Neural progenitor cell (in vitro differentiated cells): Measurements from ENCODE around the gene MTMR12.

Source experiments
- CTCF ChIP-seq: fragments of 200-600 bp; sonication (generic); IDR thresholded peaks from 2 replicates; pipeline ENCODE4 v1.5.1; 2017; ENCODE audit warnings: antibody characterized with exemption, mild to moderate bottlenecking
- EZH2 ChIP-seq: fragments of 200-600 bp; sonication (generic); IDR thresholded peaks from 2 replicates; pipeline ENCODE4 v1.6.1; 2017; ENCODE audit warnings: antibody characterized with exemption, mild to moderate bottlenecking, moderate library complexity
- EZH2phosphoT487 ChIP-seq: fragments of 200-600 bp; sonication (generic); IDR thresholded peaks from 2 replicates; pipeline ENCODE4 v1.6.1; 2017; ENCODE audit warnings: antibody characterized with exemption

DNA sequence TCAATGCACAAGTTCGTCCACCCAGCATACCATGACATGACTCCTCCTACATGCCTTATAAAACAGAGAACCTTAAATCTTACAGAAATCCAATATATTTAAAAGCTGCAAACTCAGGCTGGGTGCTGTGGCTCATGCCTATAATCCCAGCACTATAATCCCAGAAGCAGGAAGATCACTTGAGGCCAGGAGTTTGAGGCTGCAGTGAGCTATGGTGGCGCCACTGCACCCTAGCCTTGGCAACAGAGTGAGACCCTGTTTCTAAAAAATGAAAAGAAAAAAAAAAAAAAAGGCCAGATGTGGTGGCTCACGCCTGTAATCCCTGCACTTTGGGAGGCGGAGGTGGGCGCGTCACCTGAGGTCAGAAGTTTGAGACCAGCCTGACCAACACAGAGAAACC, 68.7 kb downstream of the MTMR12 start:
- TF ChIP-seq CTCF (no peak), EZH2 (no peak), EZH2phosphoT487 (no peak)
